ENCODE measurements around the gene FUT6. TPM values are rescaled to one million over a fixed set of nuclear protein-coding genes. Genes with fewer than 3 reads are reported as not detected.

Gene FUT6
- total RNA-seq, 1 experiment from 2014 or later = not detected

DNA sequence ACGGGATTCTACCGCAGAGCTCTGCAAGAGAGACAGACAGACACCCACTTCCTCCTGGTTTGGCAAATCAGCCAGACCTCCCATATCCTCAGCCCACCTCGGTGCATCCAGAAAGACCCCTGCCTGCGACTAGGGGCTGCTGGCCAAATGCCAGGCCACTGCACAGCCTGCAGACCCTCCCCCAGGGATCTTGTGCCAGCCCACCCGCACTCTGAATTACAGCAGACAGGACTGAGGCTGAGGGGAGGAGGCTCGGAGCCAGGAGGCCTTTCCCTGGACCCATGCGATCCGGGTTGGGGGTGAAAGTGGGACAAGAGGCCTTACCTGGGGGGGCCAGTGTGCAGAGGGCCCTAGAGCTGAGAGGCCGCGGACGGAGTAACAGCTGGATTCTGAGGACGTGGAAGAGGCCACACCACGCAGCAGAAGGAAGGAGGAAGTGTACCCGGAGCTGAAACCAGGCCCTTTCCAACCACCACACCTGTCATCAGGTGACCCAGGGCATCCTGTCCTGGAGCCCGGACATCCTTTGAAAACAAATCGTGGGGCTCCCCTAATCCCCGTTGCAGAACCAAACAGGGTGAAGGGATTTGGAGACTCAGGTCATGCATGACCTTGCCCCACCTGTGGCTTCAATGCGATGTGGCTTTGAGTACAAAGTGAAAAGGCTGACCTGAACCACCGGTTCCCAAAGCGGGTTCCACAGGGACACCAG is 993 bp downstream of the FUT6 start:
- intact Hi-C loops (cut with micrococcal nuclease; ENCODE audit: unreplicated experiment) = no loop called here
- CTCF ChIA-PET = no interaction called here

GRCh38 chr19:5837761-5838352 is 1.6 kb downstream of the FUT6 start:
- H3K27me3 ChIP-seq (replicated peaks; ENCODE audit: insufficient read depth, low read depth, low read length, poor library complexity) = no peaks in the 10 kb centered on the region
- ChIA-PET POLR2A (ENCODE audit: low non-redundant PET) (no interaction called here), CTCF (no interaction called here)
- BruUV-seq (replicated peaks) = no TSS peak
- no peak for TF ChIP-seq CTCF (conservative IDR thresholded peaks at IDR 0.05; ENCODE audit: low read depth, low read length)
- no peak for TF ChIP-seq EZH2 (IDR thresholded peaks at IDR 0.05; ENCODE audit: borderline replicate concordance, low read depth, low read length, poor library complexity, severe bottlenecking)
- H3K27ac ChIP-seq (ENCODE audit: low read depth, low read length, poor library complexity, severe bottlenecking) = no peak overlapping the region
- H3K9me3 ChIP-seq (ENCODE audit: low read depth, low read length, poor library complexity, severe bottlenecking) = no peaks in the 10 kb centered on the region
- intact Hi-C loops (cut with micrococcal nuclease; ENCODE audit: unreplicated experiment) = no loop called here
- no peaks in the 10 kb centered on the region for H3K4me1 ChIP-seq (ENCODE audit: insufficient read depth, low read length, poor library complexity, severe bottlenecking)
- H3K4me3 ChIP-seq (ENCODE audit: low read depth, low read length, poor library complexity, severe bottlenecking) = no peak overlapping the region
- DNase-seq (ENCODE audit: low spot score) = no peak
- no peaks in the 10 kb centered on the region for H3K36me3 ChIP-seq (ENCODE audit: insufficient read depth, low read length, poor library complexity, severe bottlenecking)

More for the DNA sequence above, 993 bp downstream of the FUT6 start:
- H3K4me1 ChIP-seq (ENCODE audit: insufficient read depth, low read length, poor library complexity, severe bottlenecking) = no peaks in the 10 kb centered on the region
- no peak for TF ChIP-seq EZH2 (IDR thresholded peaks at IDR 0.05; ENCODE audit: borderline replicate concordance, low read depth, low read length, poor library complexity, severe bottlenecking)
- TF ChIP-seq CTCF (conservative IDR thresholded peaks at IDR 0.05; ENCODE audit: low read depth, low read length) = no peak
- no peaks in the 10 kb centered on the region for H3K36me3 ChIP-seq (ENCODE audit: insufficient read depth, low read length, poor library complexity, severe bottlenecking)
- H3K4me3 ChIP-seq (ENCODE audit: low read depth, low read length, poor library complexity, severe bottlenecking) = no peak overlapping the region
- no peak overlapping the region for H3K27ac ChIP-seq (ENCODE audit: low read depth, low read length, poor library complexity, severe bottlenecking)
- POLR2A ChIA-PET (ENCODE audit: low non-redundant PET) = no interaction called here
- H3K9me3 ChIP-seq (ENCODE audit: low read depth, low read length, poor library complexity, severe bottlenecking) = no peaks in the 10 kb centered on the region
- no TSS peak for BruUV-seq (replicated peaks)
- no peaks in the 10 kb centered on the region for H3K27me3 ChIP-seq (replicated peaks; ENCODE audit: insufficient read depth, low read depth, low read length, poor library complexity)
- no peak for DNase-seq (ENCODE audit: low spot score)

GRCh38 chr19:5832527-5833216 is 6.8 kb downstream of the FUT6 start:
- ChIA-PET CTCF (no interaction called here), POLR2A (ENCODE audit: low non-redundant PET) (no interaction called here)
- Histone ChIP-seq H3K27ac (ENCODE audit: low read depth, low read length, poor library complexity, severe bottlenecking) (no peak overlapping the region), H3K4me1 (ENCODE audit: insufficient read depth, low read length, poor library complexity, severe bottlenecking) (peaks cover 9% of the 10 kb centered on the region), H3K4me3 (ENCODE audit: low read depth, low read length, poor library complexity, severe bottlenecking) (no peak overlapping the region), H3K36me3 (ENCODE audit: insufficient read depth, low read length, poor library complexity, severe bottlenecking) (no peaks in the 10 kb centered on the region), H3K27me3 (replicated peaks; ENCODE audit: insufficient read depth, low read depth, low read length, poor library complexity) (no peaks in the 10 kb centered on the region), H3K9me3 (ENCODE audit: low read depth, low read length, poor library complexity, severe bottlenecking) (no peaks in the 10 kb centered on the region)
- intact Hi-C loops (cut with micrococcal nuclease; ENCODE audit: unreplicated experiment) = no loop called here
- no peak for DNase-seq (ENCODE audit: low spot score)
- no peak for TF ChIP-seq CTCF (conservative IDR thresholded peaks at IDR 0.05; ENCODE audit: low read depth, low read length)
- no peak for TF ChIP-seq EZH2 (IDR thresholded peaks at IDR 0.05; ENCODE audit: borderline replicate concordance, low read depth, low read length, poor library complexity, severe bottlenecking)
- no TSS peak for BruUV-seq (replicated peaks)

All from A673 (cell line).